NCI-H2081 treated with DMSO at 0.1 percent for 48 hours (cell line): ENCODE results near the gene KIRREL3.
A peak's percentile ranks its signal among the peaks of the same experiment; 100 is the strongest.

Experiments used
- DNase-seq: peaks from one replicate; lab custom pipeline; 2025; lab: John Stamatoyannopoulos, UW

KIRREL3 gene

DNA sequence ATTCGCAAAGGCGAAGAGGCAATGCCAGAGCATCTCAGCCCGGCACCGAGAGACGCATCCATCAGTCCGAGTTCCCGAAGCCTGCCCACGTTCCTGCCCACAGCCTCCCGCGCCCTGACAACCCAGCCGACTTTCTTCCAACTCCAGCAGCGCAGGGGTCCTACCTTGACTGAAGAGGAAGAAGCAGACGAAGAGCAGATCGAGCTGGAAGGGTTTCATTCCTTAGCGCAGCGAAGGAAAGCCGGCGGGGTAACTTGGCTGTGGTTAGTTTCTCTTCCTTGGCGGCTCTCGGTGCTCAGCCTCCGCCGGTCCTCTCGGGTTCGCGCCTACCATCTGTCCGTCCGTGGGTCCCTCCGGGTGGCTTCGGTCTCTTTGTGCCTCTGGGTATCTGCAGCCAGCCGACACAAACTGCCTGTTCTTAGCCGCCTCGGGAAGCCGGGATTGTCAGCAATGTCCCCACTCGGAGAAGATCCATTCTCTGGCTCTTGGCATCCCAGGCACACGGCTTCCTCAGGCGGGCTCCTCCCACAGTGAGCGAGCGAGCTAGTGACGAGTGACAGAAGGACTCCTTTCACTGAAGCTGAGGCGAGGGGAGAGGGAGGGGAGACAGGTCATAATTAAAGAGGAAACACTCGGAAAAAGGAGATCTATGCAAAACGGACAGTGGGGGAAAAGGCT is at the start of gene KIRREL3:
Gene KIRREL3 (minus strand): TSS at position 480 of the 678 bp plus-strand sequence.
- no peak for DNase-seq

DNA sequence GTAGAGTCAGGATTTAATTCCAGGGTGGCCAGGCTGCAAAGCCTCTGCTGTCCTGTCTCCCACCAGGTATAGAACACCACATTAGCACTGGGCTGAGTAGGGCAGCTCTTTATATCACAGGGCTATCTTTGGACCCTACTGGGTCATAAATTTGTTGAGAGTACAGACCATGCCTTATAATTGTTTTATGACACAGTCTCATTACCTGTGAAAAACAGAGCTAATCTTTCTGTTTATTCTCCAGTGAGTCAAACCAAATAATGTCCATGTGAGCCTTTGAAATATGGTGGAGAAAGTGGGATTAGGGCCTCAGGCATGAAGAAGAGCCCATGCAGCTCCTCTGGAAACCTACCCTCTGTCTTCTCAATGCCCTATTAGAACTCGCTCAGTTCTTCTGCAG is 49.6 kb upstream of the KIRREL3 start:
- no peak for DNase-seq

DNA sequence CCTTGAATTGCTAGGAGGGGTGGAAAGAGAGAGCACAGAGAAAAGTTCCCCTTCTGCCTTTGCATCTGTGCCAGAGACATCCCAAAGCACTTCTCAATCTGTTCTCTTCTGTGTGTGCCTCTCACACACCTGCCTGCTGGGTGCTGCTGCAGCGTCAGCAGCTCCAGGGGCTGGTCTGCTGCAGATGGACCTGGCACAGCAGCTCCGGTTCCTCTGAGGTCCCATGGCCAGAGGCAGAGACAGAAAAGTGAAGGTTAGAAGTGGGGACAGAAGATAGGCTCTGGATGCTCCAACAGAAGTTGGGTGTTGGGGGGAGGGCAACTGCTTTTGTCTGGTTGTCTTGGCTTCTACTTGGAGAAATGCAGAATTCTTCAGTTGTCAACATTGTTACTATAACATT is 48.9 kb upstream of the KIRREL3 start:
- no peak for DNase-seq

DNA sequence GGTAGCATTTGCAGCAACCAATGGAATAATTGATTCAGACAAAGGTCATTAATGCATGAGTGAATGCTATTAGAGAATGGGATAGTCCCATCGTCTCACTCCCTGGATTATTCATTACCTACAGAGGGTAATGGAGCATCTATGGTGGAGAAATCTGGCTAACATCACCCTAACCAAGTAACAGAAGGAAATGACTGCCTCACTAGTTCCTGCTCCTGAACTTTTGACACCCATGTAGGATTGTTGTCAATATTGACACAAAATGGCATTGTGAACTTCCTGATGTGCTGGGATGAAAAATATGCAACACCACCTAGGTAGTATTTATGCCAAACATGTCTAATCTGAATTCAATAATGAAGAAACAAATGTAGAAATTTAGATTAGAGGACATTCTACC is 44.0 kb upstream of the KIRREL3 start:
- DNase-seq, result no peak

DNA sequence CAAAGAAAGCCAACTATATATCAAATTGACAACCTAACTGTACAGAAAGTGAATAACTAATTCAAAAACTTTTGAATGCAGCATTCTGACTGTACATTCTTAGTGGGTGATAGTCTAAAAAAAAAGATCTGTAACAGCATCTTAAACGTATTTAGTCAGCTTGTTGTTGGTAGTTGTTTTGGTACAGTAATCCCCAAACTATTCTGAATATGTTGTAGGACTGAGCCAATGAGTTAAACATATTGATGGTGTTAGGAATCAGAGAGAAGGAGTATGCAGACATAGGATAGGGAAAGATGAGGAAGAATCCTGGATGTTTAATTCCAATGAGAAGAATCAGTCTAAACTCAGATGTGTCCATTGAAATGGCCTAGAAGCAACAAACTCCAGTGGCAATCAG is 41.9 kb upstream of the KIRREL3 start:
- no peak for DNase-seq

DNA sequence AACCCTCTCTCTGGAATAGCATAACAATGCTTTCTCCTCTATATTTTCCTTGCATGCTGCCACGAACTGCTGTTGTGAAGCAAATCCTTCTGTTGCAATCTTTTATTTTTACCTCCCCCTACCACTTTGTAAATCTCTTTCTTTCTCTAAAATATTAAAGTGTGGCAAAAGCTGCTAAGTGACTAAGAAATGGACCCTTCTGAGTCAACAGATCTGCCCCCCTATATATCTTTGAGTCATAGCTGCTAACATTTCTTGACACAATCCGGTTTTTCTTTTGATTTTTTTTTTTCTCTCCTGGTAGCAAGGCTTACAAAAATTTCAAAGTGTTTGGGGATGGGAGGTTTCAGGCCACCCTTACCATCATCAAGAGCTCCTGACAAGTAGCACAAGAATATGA is 39.0 kb upstream of the KIRREL3 start:
- no peak for DNase-seq

DNA sequence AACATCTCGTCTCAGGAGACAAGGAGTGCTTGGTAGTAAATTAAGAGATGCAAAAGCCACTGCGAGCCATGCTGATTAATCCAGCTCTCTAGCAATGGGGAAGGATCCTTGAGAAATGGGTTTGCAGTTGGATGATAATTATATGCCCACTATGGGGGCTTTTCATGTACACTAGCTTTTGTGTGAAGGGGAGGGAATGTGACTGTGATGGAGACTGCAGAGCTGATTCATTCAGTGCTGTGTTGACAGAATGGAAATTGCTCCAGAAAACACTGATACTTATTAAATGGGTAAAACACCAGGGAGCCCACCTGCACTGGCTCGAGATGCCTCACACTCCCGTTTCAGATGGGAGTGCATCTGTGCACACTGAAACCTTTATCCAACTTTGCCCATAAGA is 37.0 kb upstream of the KIRREL3 start:
- DNase-seq, result peak; percentile 34

DNA sequence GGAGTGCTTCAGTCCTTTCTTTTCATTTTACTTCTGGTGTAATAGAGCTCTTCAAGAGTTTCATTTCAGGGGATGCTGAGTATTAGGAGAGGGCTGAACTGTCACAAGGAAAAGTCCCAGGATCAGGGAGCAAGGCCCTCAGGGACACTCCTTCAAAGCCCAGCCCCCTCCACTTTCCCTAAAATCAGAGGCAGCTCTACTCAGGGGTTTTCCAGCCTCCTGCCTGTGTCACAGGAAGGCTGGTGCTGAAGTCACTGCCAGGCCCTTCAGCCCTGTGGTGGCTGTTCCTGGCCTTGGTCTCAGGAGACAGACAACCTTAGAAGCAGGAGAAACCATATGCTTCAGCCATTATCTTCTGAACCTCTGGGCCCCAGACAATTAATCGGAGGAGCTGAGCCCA is 36.4 kb upstream of the KIRREL3 start:
- DNase-seq, result no peak

DNA sequence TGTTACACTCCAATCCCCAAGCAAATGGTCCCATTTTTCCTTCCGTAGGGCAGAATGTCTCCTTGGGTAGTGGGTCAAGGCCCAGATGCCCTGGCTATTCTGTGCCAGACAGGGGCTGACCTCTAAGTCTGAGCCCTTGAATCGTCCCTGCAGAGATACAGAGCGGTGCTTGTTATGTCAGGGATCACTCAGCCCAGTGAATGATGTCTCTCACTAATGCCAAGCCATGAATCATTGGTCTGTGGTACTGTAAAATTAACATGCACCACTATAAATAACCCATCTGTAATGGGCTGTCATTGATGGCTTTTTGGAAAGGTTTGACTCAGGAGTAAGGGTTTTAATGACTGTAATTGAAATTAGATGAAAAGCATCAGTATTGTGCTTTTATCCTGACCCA is 35.3 kb upstream of the KIRREL3 start:
- DNase-seq, result no peak

DNA sequence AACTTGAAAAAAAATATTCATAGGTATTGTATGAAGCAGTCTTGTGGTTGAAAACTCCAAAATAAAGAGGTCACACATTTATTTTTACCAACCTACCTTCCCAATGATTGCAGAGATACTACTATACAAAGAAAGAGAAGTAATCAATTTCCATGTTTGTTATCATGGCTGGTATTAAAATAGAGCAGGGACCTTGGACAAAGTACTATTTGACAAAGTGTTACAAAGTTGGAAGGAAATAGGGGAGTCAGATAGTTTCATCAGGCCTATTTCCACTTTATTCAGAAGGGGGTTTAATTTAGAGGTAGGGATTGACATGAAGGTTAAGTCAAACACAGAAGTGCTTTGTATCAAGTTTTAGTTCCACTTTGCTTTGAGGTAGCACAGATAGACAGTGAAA is 34.4 kb upstream of the KIRREL3 start:
- DNase-seq, result no peak

DNA sequence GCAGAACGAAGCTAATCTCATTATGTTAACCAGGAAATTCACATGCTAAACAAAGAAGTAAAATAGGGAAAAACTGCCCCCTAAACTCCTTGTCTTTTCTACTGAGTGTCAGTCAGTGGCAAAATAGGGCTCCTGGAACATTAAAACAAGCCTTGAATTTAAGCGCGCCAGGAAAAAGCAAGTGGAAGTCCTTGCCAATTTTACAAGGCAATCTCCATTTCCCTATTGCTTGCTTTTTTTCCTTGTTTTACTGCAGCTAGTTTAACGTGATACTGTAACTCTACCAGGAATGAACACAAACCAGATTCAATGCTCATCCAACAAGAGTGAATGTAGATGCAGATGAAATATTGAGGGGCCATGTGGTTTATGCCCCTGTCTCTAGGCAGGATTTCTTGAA is 28.1 kb upstream of the KIRREL3 start:
- no peak for DNase-seq

DNA sequence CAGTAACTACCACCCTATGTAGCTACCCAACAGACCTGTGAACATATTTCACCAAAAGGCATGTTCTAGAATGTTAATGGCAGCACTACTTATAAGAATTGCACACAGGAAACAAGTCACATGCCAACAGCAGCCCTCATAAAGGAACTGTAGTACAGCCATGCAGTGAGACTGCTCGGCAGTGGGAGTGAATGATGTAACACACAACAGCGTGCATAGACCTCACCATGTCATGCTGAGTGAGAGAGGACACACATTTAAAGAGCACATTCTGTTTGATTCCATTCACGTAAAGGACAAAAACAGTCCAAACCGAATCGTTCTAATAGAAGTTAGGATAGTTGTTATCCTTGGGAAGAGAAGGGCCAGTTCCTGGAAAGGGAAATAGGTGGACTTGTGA is 27.2 kb upstream of the KIRREL3 start:
- no peak for DNase-seq

DNA sequence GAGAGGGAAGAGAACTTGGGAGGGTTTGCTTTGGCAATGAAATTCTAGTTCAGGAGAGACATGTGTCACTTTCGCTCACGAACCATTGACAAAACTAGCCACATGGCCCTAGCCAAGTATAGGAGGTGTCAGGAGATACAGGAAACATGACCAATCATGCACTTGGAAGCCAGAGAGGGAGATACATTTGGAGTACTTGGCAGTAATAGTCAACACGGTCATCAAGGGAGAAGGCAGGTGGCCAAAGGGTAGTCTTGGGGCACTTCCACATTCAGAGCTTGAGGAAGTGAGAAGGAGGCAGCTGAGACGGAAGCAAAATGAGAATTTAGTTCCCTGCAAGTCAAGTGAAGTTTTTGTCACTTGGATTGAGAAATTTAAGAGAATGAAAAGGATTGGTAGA is 26.4 kb upstream of the KIRREL3 start:
- no peak for DNase-seq

DNA sequence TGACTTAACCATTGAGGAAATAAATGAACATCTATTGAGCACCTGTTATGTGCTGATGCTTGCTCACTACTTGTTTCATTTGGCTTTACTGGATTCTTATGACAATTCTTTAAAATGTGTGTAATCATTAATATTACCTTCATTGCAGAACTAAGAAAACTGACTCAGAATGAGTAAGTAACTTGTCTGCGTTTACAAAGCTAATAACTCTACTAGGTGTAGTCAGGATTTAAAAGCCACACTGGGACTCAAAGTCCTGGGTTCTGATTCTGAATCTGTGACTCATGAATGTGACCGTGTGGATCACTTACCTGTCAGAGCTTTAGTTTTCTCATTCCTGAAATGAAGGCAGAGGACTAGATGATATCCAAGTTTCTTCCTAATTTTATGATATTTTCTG is 23.4 kb upstream of the KIRREL3 start:
- no peak for DNase-seq

DNA sequence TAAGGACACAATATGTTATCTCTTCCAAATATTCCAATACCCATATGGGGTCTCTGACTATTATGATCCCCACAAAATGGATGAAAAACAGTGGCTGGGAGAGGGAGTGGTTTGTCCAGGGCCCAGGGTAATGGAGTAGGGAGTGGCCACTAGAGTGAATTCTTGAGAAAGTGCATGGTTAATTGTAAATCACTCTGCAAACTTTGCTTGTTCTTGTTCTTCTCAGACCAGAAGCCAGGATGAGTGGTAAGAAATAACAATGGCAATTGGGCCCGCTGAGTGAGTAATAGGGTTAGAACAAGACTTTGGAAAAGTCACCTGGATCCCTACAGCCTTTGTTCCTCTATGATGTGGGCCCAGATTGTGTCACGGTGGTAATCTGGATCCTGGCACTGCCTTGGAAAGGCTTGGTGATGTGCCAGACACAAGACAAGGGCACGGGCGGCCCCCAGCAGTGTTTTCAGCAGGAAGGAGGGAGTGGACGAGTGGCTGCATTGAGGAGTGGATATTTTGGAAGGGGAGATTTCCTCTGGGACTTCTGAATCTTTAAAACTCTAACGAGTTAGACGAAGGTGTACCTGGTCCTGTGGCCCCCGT is 18.2 kb upstream of the KIRREL3 start:
- no peak for DNase-seq

DNA sequence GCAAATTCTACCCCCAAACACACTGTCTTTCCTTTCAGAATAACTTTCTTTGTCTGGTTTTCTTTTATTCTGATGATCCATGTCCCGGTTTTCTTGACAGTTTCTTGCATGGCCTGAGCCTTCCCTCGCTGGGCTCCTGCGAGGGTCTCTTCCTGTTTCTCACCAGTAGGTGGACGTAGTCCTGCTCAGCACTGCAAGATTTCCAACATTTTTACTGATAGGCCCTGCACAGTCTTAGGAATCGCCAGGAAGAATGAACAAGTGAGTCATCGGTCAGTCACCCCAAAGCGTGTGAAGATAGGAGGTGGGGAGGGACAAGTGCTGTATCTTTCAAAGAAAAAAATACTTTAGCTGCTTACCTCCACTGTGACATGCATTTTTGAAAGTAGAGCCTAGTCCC is 16.9 kb upstream of the KIRREL3 start:
- DNase-seq, result no peak

DNA sequence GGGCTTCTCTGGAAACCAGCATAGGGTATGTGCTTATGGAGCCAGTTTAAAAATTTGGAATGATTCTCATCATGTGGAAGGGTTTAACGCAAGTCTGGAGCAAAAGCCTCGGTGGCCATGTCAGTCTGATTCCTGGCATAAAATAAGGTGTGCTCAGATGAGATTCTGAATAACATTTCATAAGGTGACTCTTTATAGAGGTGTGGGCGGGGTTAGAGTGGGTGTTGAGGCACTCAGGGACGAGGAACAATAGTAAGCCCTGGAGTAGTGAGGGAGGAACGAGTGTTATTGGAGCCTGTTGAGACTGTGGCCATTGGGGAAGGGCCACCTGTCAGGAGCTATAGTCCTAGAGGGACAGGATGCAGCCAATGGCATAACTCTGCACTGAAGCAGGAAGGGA is 13.0 kb upstream of the KIRREL3 start:
- DNase-seq, result no peak

DNA sequence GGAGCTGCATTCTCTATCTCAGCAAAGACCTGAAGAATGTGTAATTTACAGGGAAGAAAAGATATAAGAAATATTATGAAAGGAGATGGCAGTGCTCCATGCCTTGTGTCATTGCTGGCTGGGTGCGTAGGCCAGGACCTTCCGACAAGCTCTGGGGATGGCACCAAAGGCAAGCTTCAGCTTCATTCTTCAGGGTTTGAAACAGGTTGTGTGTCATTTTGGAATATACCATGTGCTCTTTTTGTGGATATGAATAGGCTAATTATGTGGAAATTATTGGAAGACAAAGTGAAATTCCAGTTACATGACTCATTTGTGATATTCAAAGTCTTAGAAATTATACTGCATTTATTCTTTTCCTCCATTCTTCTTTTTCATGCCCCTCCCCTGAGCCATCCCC is 5.7 kb upstream of the KIRREL3 start:
- no peak for DNase-seq

DNA sequence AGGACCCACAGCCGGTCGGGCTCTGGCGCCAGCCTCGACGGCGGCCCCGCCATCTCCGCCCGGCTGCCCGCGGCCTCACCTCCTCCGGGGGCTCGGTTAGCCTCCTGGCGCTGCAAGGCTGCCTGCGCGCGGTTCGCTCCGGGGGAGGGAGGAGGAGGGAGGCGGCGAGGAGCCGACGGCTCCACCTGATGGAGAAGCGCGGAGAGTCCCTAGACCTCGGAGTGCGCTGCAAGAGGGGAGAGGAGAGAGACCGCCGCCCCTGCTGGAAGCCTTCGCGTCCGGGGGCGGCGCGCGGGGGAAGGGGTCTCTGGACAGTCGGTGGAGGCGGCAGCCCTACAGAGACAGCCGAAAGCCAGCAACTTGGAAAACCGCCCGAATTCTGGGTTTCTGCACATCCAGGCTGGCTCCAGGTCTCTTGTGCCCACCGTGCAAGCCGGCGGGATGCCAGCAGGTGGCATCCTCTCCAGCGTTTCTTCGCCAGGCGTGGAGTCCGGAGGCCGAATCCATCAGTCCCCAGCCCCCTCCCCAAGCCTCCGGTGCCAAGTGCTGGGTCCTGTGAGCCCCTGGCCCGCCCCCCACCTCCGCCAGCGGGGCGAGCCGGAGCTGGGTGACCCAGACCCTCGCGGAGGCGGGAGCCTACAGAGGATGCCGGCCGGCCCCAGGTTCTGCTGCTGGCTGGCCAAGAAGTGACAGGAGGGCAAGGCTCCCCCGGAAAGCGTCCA is 2.9 kb upstream of the KIRREL3 start:
- DNase-seq, result no peak

DNA sequence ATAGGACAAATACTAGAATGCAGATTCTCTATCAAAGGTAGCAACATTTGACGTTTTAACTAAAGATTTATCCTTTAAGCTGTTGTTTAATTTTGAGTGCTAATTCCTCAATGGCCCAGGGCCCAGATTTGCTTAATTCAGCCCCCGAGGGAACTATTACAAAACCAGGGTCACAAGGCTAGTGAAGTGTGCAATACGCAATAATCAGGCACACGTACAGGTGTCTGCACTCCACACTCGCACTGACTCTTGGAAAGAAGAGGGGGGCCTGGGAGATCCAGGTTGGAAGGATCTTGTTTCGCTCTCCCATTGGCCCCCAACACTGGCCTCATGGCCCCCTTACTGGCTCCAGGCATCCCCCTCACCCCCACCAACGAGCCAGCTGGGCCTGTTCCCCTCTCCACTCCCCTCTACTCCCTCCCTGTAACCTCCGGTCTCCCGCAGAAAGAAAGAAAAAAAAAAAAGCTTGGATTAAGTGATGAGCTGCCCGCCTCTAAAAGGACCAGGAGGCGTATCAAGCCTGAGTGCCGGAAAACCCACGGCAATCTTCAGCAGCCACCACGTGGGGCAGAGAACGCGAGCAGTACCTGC is 2.2 kb upstream of the KIRREL3 start:
- DNase-seq, result no peak

DNA sequence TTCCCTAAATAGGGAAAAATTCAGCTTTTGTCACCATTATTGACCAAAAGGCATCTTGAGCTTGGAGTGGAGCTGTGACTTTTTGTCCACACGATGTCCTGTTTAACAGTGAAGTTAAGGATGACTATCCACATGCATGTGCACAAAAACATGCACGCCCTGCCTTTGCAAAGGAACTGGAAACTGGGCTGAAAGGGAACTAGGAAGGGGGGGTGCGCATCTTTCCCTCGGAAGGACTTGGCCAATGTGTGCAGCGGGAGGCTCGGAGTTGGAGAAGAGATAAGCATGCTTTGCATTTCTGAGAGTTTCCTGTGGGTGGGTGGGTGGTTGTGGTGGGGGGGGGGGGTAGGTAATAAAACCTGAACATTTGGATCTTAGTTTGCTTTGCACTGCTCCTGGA is 411 bp upstream of the KIRREL3 start:
- DNase-seq, result no peak

DNA sequence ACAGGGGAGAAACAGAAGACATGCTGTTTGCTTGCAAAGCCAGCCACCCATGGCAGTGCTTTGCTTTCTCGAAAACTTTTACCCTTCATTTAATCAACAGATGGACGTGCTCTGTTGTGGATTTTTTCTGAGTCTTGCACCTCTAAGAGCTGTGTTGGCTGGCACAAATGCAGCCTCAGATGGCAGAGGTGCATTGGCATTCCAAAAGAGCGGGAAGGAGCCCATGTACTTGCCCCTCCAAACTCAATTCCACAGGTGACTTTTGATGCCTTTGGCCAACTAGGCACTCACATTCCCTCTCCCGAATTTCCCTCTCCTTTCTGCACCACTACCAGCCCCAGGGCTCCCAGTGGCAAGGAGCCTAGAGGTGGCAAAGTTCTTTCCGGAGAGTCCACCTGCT is 1.2 kb downstream of the KIRREL3 start:
- no peak for DNase-seq

DNA sequence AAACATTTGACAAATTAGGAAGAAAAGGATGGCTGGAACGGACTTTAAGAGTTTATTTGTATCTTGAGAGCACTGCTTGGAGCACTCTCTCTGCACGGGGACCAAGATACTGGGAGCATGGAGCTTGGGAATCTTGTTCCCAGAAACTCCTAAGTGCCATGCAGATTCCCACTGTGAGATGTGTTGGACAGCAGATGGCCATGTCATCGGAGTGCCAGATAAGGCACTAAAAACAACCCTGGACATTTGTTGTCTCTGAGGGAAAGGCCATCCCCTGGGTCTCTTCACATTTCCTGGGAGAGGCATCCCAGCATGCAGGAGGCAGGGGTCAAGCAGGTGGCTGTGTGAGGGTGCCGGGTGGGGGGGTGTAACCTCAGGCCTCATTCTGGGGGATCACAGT is 2.9 kb downstream of the KIRREL3 start:
- no peak for DNase-seq
